ENCODE data around the gene ODF2L. TPM values are rescaled to one million over a fixed set of nuclear protein-coding genes. Genes with fewer than 3 reads are reported as not detected.
A peak's percentile ranks its signal among the peaks of the same experiment; 100 is the strongest.

The ODF2L gene
- total and polyA plus RNA-seq, 2 experiments from 2014 or later, result 29.6 to 36.6 TPM

DNA sequence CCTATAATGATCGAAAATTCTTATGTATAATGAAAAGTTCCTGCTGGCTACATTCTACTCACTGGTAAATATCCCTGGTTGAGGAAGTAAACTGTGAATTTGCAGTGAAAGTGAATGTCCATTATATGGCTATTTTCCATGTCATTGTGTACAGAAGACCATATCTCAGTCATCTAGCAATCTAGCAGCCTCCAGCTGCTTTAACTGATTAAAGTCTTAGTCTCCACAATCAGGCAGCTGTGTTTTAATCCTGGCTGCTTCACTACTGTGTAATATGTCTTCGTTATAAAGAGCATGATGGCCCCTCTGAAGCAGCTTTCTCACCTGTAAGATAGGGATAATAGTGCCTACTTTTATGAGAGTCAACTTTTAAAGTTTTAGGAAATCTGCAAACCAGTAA is 39.2 kb upstream of the ODF2L start:
- no peak overlapping the region for H3K27ac ChIP-seq
- TF ChIP-seq, protein P1, sequence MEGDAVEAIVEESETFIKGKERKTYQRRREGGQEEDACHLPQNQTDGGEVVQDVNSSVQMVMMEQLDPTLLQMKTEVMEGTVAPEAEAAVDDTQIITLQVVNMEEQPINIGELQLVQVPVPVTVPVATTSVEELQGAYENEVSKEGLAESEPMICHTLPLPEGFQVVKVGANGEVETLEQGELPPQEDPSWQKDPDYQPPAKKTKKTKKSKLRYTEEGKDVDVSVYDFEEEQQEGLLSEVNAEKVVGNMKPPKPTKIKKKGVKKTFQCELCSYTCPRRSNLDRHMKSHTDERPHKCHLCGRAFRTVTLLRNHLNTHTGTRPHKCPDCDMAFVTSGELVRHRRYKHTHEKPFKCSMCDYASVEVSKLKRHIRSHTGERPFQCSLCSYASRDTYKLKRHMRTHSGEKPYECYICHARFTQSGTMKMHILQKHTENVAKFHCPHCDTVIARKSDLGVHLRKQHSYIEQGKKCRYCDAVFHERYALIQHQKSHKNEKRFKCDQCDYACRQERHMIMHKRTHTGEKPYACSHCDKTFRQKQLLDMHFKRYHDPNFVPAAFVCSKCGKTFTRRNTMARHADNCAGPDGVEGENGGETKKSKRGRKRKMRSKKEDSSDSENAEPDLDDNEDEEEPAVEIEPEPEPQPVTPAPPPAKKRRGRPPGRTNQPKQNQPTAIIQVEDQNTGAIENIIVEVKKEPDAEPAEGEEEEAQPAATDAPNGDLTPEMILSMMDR (IDR thresholded peaks at IDR 0.05; ENCODE audit: low read depth, low read length), result no peak

DNA sequence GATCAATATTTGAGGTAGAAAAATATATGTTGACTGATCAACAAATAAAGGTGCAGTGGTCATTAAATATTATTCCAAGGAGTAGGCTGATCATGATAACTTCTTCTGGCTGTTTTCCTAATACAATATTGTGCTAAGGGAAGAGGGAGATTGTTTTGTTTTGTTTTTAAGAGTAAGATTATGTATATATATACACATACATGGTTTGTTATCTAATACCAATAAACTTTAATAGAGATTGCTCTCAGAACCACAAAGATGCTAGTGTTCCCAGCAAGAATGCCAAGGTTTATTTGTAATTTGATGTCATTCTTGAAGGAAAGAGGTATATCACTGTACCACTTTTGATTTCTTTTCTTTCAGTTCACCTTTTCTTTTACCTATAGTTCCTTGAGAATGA is 37.9 kb upstream of the ODF2L start:
- no peaks in the 10 kb centered on the region for H3K27me3 ChIP-seq
- TF ChIP-seq, protein P1 (IDR thresholded peaks at IDR 0.05; ENCODE audit: low read depth, low read length), result no peak
- no peak for DNase-seq (ENCODE audit: low read depth in 1 of 2, low spot score in 1 of 2)
- H3K27ac ChIP-seq, result no peak overlapping the region
- no peaks in the 10 kb centered on the region for H3K4me1 ChIP-seq (ENCODE audit: low read depth)
- H3K9me3 ChIP-seq (ENCODE audit: low read depth), result no peaks in the 10 kb centered on the region
- no peak overlapping the region for H3K4me3 ChIP-seq
- no peaks in the 10 kb centered on the region for H3K36me3 ChIP-seq

More for the DNA sequence above, 39.2 kb upstream of the ODF2L start:
- DNase-seq (ENCODE audit: low read depth in 1 of 2, low spot score in 1 of 2), result no peak
- Histone ChIP-seq H3K36me3 (no peaks in the 10 kb centered on the region), H3K27me3 (no peaks in the 10 kb centered on the region), H3K4me3 (no peak overlapping the region), H3K4me1 (ENCODE audit: low read depth) (no peaks in the 10 kb centered on the region), H3K9me3 (ENCODE audit: low read depth) (no peaks in the 10 kb centered on the region)

DNA sequence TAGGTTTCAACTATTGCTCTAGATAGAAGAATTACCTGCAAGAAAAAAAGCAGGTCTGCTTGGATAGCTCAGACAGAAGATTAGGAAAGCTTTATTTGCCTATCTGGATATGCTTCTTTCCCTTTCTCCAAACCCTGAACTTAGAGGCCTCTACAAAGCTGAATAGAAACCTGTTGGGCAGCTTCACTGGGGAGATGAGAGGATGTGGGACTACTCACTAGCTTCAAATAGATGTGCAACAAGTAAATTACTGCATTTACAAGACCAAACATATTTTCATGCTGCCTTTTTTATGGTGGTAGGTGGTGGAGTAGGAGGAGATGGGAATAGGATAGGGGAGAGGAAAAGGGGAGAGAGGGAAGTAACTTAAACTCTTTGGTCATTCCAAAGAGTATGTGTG is 34.3 kb upstream of the ODF2L start:
- Histone ChIP-seq H3K27ac (no peak overlapping the region), H3K4me3 (no peak overlapping the region), H3K9me3 (ENCODE audit: low read depth) (no peaks in the 10 kb centered on the region), H3K36me3 (no peaks in the 10 kb centered on the region), H3K4me1 (ENCODE audit: low read depth) (no peaks in the 10 kb centered on the region), H3K27me3 (no peaks in the 10 kb centered on the region)
- TF ChIP-seq, protein P1 (IDR thresholded peaks at IDR 0.05; ENCODE audit: low read depth, low read length), result no peak
- DNase-seq (ENCODE audit: low read depth in 1 of 2, low spot score in 1 of 2), result no peak

DNA sequence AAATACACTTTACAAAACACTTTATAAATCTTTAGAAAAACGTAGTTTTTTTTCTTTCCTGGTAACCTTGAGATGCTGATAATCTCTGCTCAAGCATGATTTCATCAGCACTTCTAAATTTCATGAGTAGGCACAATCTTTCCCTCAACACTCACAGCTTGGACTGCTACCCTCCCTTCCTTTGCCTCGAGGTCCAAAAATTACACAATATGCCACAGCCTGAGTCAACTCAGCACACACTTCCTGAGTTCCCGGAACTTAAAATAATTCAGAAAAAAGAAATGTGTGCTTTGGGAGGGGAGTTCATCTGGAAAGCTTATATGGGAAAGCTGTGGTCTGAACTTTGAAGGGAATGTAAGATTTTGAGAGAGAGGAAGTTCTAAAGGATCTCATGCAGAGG is 33.7 kb upstream of the ODF2L start:
- no peaks in the 10 kb centered on the region for H3K9me3 ChIP-seq (ENCODE audit: low read depth)
- H3K27ac ChIP-seq, result no peak overlapping the region
- TF ChIP-seq, protein P1 (IDR thresholded peaks at IDR 0.05; ENCODE audit: low read depth, low read length), result no peak
- H3K4me1 ChIP-seq (ENCODE audit: low read depth), result no peaks in the 10 kb centered on the region
- no peak overlapping the region for H3K4me3 ChIP-seq
- no peaks in the 10 kb centered on the region for H3K36me3 ChIP-seq
- DNase-seq (ENCODE audit: low read depth in 1 of 2, low spot score in 1 of 2), result peak in 1 of 2 donors; percentile 98
- no peaks in the 10 kb centered on the region for H3K27me3 ChIP-seq

DNA sequence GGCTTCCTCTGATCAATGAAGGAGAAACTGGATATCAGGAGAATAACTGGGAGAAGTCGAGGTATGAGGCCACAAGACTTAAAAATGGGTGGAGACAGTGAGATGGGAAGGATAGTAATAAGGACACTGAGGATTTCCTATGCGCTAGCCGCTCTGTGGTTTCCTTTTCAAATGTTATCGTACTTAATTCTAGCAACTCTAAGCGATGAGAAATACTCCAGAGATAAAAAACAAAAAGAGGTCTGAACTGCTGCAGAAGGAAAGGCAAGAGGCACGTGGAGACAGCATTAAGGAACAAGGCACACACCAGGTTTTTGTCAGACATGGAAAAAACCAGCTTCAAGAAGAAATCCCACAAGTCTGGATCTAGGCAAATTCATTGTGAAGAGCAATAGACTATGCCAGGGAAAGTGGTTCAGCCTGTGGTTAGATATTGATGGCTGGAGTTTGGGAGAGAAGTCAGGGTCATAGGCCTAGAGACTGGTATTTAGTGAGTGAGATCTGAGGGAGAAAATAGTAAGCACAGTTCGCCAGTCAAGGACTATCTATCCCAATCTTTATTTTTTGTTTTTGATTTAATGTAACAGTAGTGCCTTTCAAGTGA is 33.1 kb upstream of the ODF2L start:
- TF ChIP-seq, protein P1 (IDR thresholded peaks at IDR 0.05; ENCODE audit: low read depth, low read length), result no peak
- no peak overlapping the region for H3K27ac ChIP-seq
- H3K4me3 ChIP-seq, result no peak overlapping the region
- no peaks in the 10 kb centered on the region for H3K36me3 ChIP-seq
- no peaks in the 10 kb centered on the region for H3K4me1 ChIP-seq (ENCODE audit: low read depth)
- peak in 1 of 2 donors; percentile 73 for DNase-seq (ENCODE audit: low read depth in 1 of 2, low spot score in 1 of 2)
- H3K9me3 ChIP-seq (ENCODE audit: low read depth), result no peaks in the 10 kb centered on the region
- H3K27me3 ChIP-seq, result no peaks in the 10 kb centered on the region
